Hepatocyte (in vitro differentiated cells): Measurements from ENCODE around the gene MGMT.

Source experiments
- EZH2 ChIP-seq: fragments of 200-600 bp; sonication (generic); IDR thresholded peaks from 2 replicates; pipeline ENCODE4 v1.6.1; 2016; ENCODE audit warnings: antibody characterized with exemption, mild to moderate bottlenecking, borderline replicate concordance
- TF ChIP-seq, protein P1 (sequence below): fragments of 200-600 bp; sonication (generic); IDR thresholded peaks from 2 replicates; pipeline ENCODE4 v1.5.1; 2016; ENCODE audit warnings: antibody characterized with exemption, mild to moderate bottlenecking; ENCODE audit not compliant: poor library complexity

DNA sequence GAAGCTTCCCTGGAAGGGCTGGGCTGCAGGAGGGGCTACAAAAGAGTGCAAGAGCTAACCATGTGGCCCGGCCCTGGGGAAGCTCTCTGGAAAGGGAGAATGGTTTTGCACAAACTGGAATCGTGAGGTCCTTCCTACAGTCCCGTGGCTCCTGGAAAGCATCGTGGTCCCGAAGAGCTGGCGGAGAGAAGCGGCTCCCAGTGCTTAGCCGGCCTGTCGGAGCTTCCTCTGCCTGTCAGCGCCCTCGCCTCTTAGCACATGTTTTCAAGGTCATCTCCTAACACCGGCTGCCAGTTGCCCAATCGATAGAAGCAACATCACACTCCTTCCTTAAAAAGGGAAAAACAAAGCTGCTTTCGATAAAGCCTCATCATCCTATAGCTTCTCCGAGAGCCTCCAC lies 42.1 kb upstream of the MGMT start:
- TF ChIP-seq, protein P1, sequence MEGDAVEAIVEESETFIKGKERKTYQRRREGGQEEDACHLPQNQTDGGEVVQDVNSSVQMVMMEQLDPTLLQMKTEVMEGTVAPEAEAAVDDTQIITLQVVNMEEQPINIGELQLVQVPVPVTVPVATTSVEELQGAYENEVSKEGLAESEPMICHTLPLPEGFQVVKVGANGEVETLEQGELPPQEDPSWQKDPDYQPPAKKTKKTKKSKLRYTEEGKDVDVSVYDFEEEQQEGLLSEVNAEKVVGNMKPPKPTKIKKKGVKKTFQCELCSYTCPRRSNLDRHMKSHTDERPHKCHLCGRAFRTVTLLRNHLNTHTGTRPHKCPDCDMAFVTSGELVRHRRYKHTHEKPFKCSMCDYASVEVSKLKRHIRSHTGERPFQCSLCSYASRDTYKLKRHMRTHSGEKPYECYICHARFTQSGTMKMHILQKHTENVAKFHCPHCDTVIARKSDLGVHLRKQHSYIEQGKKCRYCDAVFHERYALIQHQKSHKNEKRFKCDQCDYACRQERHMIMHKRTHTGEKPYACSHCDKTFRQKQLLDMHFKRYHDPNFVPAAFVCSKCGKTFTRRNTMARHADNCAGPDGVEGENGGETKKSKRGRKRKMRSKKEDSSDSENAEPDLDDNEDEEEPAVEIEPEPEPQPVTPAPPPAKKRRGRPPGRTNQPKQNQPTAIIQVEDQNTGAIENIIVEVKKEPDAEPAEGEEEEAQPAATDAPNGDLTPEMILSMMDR: no peak
- no peak for TF ChIP-seq EZH2
